H1 (cell line): Measurements from ENCODE around the gene AGPAT4.

Experiments used
- CREB1 ChIP-seq: IDR thresholded peaks from 2 replicates; pipeline ENCODE4 v1.6.1; 2012; ENCODE audit warnings: inconsistent platforms
- POLR2AphosphoS5 ChIP-seq: IDR thresholded peaks from 2 replicates; pipeline ENCODE4 v1.6.1; 2011; ENCODE audit warnings: low read depth, low read length
- SRF ChIP-seq: IDR thresholded peaks from 2 replicates; pipeline ENCODE4 v1.6.1; 2011; ENCODE audit warnings: mild to moderate bottlenecking, low read depth, low read length, moderate library complexity
- TAF1 ChIP-seq: IDR thresholded peaks from 2 replicates; pipeline ENCODE4 v1.6.1; 2011; ENCODE audit warnings: mild to moderate bottlenecking, low read depth, low read length
- TF ChIP-seq, protein P1 (sequence below), 3 experiments: IDR thresholded peaks; 1 replicate in 2 of 3; 2 replicates in 1 of 3; pipeline versions ENCODE4 v1.5.1 to v1.6.1; 2011; ENCODE audit warnings: low read length in 3 of 3, mild to moderate bottlenecking in 3 of 3, inconsistent platforms in 2 of 3, low read depth in 1 of 3, moderate library complexity in 1 of 3; ENCODE audit not compliant: insufficient read depth in 1 of 3; ENCODE audit errors: control extremely low read depth in 1 of 3
- TF ChIP-seq, protein P2 (sequence below): IDR thresholded peaks from 2 replicates; pipeline ENCODE4 v1.6.1; 2012; ENCODE audit warnings: inconsistent platforms

DNA sequence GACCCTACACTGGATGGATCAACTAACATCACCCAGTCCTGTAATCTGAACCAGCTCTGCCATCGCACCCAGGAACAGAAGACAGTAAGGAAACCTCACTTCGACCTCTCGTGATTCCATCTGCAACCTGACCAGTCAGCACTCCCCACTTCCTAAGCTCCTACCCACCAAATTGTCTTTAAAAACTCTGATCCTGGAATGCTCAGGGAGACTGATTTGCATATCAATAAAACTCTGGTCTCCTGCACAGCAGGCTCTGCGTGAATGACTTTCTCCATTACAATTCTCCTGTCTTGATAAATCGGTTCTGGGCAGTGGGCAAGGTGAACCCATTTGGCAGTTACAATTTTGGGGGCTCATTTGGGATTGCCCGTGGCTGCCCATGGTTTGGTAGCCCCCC is 18.3 kb upstream of the AGPAT4 start:
- TF ChIP-seq TAF1 (no peak), CREB1 (no peak), POLR2AphosphoS5 (no peak), SRF (no peak)
- TF ChIP-seq, protein P1, sequence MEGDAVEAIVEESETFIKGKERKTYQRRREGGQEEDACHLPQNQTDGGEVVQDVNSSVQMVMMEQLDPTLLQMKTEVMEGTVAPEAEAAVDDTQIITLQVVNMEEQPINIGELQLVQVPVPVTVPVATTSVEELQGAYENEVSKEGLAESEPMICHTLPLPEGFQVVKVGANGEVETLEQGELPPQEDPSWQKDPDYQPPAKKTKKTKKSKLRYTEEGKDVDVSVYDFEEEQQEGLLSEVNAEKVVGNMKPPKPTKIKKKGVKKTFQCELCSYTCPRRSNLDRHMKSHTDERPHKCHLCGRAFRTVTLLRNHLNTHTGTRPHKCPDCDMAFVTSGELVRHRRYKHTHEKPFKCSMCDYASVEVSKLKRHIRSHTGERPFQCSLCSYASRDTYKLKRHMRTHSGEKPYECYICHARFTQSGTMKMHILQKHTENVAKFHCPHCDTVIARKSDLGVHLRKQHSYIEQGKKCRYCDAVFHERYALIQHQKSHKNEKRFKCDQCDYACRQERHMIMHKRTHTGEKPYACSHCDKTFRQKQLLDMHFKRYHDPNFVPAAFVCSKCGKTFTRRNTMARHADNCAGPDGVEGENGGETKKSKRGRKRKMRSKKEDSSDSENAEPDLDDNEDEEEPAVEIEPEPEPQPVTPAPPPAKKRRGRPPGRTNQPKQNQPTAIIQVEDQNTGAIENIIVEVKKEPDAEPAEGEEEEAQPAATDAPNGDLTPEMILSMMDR (IDR thresholded peaks at IDR 0.05; ENCODE audit: control extremely low read depth in 1 of 3, insufficient read depth in 1 of 3, low read depth in 1 of 3, low read length in 3 of 3): no peak
- TF ChIP-seq, protein P2, sequence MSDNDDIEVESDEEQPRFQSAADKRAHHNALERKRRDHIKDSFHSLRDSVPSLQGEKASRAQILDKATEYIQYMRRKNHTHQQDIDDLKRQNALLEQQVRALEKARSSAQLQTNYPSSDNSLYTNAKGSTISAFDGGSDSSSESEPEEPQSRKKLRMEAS: peak; percentile 68
